HEK293 (cell line): Measurements from ENCODE around the gene CLMN.

Source experiments
- CTCF ChIP-seq: fragments of 450-650 bp; formaldehyde crosslinking; IDR thresholded peaks from 2 replicates; pipeline ENCODE4 v1.5.1; 2016; ENCODE audit warnings: missing biosample characterization, missing genetic modification characterization
- HOXA7 ChIP-seq: sonication (generic); formaldehyde crosslinking; IDR thresholded peaks from 2 replicates; pipeline ENCODE4 v1.8.1; 2022; ENCODE audit warnings: missing genetic modification reagents, borderline replicate concordance
- ZBTB21 ChIP-seq: fragments of 450-650 bp; formaldehyde crosslinking; IDR thresholded peaks from 2 replicates; pipeline ENCODE4 v1.5.1; 2017; ENCODE audit warnings: missing biosample characterization, missing genetic modification characterization
- ZNF114 ChIP-seq: fragments of 450-650 bp; formaldehyde crosslinking; IDR thresholded peaks from 2 replicates; pipeline ENCODE4 v1.5.0; 2017; ENCODE audit warnings: missing biosample characterization, missing genetic modification characterization
- ZNF146 ChIP-seq: fragments of 450-650 bp; formaldehyde crosslinking; IDR thresholded peaks from 2 replicates; pipeline ENCODE4 v1.5.1; 2016; ENCODE audit warnings: missing biosample characterization, missing genetic modification characterization
- ZNF274 ChIP-seq, 2 experiments: fragments of 200-500 bp in 1 of 2; fragments of 450-650 bp in 1 of 2; sonication (Bioruptor generic) in 1 of 2; formaldehyde crosslinking in 1 of 2; IDR thresholded peaks; 2 replicates each; pipeline versions ENCODE4 v1.5.1 to v1.6.1; 2014 to 2016; ENCODE audit warnings: borderline replicate concordance in 1 of 2, inconsistent platforms in 1 of 2, low read length in 1 of 2, missing biosample characterization in 1 of 2, missing genetic modification characterization in 1 of 2
- ZNF670 ChIP-seq: fragments of 450-650 bp; formaldehyde crosslinking; IDR thresholded peaks from 2 replicates; pipeline ENCODE4 v1.5.1; 2016; ENCODE audit warnings: missing biosample characterization, missing genetic modification characterization, low read depth
- ZNF792 ChIP-seq: fragments of 450-650 bp; formaldehyde crosslinking; IDR thresholded peaks from 2 replicates; pipeline ENCODE4 v1.5.1; 2016; ENCODE audit warnings: missing biosample characterization, missing genetic modification characterization
- TF ChIP-seq, protein P1 (sequence below): fragments of 450-650 bp; formaldehyde crosslinking; IDR thresholded peaks from 2 replicates; pipeline ENCODE4 v1.5.1; 2016; ENCODE audit warnings: missing biosample characterization, missing genetic modification characterization, borderline replicate concordance

DNA sequence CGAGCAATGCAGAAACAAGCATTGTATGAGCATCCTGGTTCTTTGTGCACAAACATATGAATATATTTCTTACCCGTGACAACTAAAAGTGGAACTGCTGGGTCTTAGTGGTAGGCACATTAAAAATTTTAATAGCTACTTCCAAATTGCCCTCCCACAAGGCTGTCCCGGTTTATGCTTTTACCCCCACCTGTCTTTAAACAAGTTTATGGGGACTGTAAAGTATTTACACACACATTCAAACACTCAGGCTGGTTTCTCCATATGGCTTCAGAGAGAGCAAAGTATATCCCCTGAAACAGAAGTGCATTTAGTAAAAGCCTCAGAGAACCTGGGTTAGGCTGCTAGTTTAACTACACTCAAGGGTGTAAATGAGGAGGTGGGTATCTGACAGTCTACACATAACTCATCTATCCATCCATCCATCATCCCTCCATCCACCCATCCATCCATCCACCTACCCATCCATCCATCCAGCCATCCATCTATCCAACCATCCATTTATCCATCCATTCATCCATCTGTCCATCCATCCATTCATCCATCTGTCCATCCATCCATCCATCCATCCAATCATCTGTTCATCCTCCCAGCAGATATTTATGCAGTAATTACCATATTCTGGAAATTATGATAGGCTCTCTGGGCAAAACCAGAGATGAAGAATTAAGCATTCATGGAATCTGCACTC lies 86.7 kb downstream of the CLMN start:
- TF ChIP-seq CTCF = no peak
- TF ChIP-seq ZNF146 (tag by site-specific recombination) = no peak
- no peak for TF ChIP-seq ZNF274 (IDR thresholded peaks at IDR 0.05; ENCODE audit: low read length)
- TF ChIP-seq ZNF274 (tag by site-specific recombination; IDR thresholded peaks at IDR 0.05; ENCODE audit: borderline replicate concordance) = no peak
- TF ChIP-seq ZNF792 (tag by site-specific recombination) = no peak
- TF ChIP-seq, protein P1, sequence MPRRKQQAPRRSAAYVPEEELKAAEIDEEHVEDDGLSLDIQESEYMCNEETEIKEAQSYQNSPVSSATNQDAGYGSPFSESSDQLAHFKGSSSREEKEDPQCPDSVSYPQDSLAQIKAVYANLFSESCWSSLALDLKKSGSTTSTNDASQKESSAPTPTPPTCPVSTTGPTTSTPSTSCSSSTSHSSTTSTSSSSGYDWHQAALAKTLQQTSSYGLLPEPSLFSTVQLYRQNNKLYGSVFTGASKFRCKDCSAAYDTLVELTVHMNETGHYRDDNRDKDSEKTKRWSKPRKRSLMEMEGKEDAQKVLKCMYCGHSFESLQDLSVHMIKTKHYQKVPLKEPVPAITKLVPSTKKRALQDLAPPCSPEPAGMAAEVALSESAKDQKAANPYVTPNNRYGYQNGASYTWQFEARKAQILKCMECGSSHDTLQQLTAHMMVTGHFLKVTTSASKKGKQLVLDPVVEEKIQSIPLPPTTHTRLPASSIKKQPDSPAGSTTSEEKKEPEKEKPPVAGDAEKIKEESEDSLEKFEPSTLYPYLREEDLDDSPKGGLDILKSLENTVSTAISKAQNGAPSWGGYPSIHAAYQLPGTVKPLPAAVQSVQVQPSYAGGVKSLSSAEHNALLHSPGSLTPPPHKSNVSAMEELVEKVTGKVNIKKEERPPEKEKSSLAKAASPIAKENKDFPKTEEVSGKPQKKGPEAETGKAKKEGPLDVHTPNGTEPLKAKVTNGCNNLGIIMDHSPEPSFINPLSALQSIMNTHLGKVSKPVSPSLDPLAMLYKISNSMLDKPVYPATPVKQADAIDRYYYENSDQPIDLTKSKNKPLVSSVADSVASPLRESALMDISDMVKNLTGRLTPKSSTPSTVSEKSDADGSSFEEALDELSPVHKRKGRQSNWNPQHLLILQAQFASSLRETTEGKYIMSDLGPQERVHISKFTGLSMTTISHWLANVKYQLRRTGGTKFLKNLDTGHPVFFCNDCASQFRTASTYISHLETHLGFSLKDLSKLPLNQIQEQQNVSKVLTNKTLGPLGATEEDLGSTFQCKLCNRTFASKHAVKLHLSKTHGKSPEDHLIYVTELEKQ (tag by site-specific recombination) = no peak
- TF ChIP-seq ZBTB21 (tag by site-specific recombination) = no peak
- TF ChIP-seq HOXA7 (CRISPR knock-in tag) = no peak
- no peak for TF ChIP-seq ZNF114
- no peak for TF ChIP-seq ZNF670
